Esophagus muscularis mucosa (tissue), 3 donors: ENCODE results near the gene EFCAB12.

Source experiments
- POLR2A ChIP-seq: fragments of 450-650 bp; IDR thresholded peaks from one replicate; pipeline ENCODE4 v1.6.1; 2017; ENCODE audit warnings: antibody characterized with exemption, moderate library complexity, mild to moderate bottlenecking, low read depth
- POLR2AphosphoS5 ChIP-seq, 2 donors: sonication (generic); formaldehyde crosslinking; IDR thresholded peaks; one replicate each; pipeline ENCODE4 v1.6.1; 2017; ENCODE audit warnings: antibody characterized with exemption in 2 of 2
- TF ChIP-seq, protein P1 (sequence below), 3 experiments: fragments of 200-600 bp in 2 of 3; fragments of 450-650 bp in 1 of 3; sonication (generic) in 2 of 3; IDR thresholded peaks; one replicate each; pipeline ENCODE4 v1.5.1; 2017 to 2019; ENCODE audit warnings: antibody characterized with exemption in 3 of 3, mild to moderate bottlenecking in 2 of 3, moderate library complexity in 1 of 3

GRCh38 chr3:129370248-129370964 lies 58.0 kb downstream of the EFCAB12 start:
- TF ChIP-seq, protein P1, sequence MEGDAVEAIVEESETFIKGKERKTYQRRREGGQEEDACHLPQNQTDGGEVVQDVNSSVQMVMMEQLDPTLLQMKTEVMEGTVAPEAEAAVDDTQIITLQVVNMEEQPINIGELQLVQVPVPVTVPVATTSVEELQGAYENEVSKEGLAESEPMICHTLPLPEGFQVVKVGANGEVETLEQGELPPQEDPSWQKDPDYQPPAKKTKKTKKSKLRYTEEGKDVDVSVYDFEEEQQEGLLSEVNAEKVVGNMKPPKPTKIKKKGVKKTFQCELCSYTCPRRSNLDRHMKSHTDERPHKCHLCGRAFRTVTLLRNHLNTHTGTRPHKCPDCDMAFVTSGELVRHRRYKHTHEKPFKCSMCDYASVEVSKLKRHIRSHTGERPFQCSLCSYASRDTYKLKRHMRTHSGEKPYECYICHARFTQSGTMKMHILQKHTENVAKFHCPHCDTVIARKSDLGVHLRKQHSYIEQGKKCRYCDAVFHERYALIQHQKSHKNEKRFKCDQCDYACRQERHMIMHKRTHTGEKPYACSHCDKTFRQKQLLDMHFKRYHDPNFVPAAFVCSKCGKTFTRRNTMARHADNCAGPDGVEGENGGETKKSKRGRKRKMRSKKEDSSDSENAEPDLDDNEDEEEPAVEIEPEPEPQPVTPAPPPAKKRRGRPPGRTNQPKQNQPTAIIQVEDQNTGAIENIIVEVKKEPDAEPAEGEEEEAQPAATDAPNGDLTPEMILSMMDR (IDR thresholded peaks at IDR 0.05), result no peak
- TF ChIP-seq POLR2AphosphoS5 (IDR thresholded peaks at IDR 0.05) (no peak), POLR2A (no peak)
